ENCODE measurements around the gene GPX8. TPM values are rescaled to one million over a fixed set of nuclear protein-coding genes. Genes with fewer than 3 reads are reported as not detected.

The GPX8 gene, protein sequence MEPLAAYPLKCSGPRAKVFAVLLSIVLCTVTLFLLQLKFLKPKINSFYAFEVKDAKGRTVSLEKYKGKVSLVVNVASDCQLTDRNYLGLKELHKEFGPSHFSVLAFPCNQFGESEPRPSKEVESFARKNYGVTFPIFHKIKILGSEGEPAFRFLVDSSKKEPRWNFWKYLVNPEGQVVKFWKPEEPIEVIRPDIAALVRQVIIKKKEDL
- 1.8 and 12.3 TPM in 2 replicates for polyA plus RNA-seq

GRCh38 chr5:55159763-55160492 is at the start of gene GPX8:
Gene GPX8, plus strand, starts transcription at chr5:55160171. Its CDS starts 22 bp downstream, at chr5:55160193.

DNA sequence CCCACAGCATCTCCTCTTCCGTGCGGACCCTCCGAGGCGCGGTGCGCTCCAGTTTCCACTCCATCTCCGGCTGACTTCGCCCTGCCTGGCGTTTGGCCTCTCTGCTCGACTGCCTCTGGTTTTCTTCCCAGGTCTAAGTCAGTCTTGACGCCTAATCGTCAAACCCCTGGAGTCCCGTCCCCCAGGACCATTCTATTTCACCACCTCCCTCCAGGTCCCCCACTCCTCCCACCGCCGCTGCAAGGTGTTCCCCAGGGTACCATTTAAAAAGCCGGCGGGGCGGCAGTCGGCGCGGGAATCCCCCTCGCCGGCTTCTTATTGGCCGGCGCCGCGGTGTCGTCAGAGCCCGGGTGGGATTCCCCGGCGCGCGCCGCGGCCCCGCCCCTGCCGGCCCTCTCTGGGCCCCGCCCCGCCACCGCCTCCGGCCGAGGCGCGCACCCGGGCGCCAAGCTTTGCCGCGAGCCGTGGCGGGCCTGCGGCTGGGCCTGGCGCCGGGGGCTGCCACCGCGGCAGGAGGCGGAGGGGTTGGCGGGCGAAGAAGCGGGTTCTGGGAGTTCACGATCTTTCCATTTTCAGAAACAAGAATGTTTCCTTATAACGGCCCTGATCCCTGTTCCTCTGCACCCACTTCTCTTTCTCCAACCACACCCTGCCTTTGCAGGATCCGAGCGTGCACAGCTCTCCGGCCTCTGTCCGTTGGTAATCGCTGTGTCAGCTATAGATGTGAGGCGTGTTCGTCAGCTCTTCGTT is 13.1 kb downstream of the GPX8 start, which contains the start of gene CDC20B:
Gene CDC20B (minus strand): TSS at position 241 of the 750 bp plus-strand sequence. CDS start 177 bp downstream, at position 64.

Other genes starting within 250 kb of the GPX8 start
- gene ESM1, start 174.6 kb upstream of the GPX8 start, polyA plus RNA-seq: not detected in 2 replicates
- gene GZMK, start 135.9 kb upstream of the GPX8 start, polyA plus RNA-seq: not detected in 2 replicates
- gene GZMA, start 57.5 kb upstream of the GPX8 start, polyA plus RNA-seq: not detected in 2 replicates
- gene CDC20B, start 13.0 kb downstream of the GPX8 start, polyA plus RNA-seq: 0.21 TPM in 1 of 2 replicates, not detected in the other
- not detected in 2 replicates for gene MCIDAS, start 67.1 kb downstream of the GPX8 start, polyA plus RNA-seq
- gene CCNO, start 73.4 kb downstream of the GPX8 start, polyA plus RNA-seq: 1.1 and 3.0 TPM in 2 replicates
- gene DHX29, start 147.5 kb downstream of the GPX8 start, polyA plus RNA-seq: 32.1 and 57.0 TPM in 2 replicates
- gene MTREX, start 147.8 kb downstream of the GPX8 start, polyA plus RNA-seq: 41.0 and 53.4 TPM in 2 replicates

Measured in Purkinje cell (primary cell).